GM19025 (cell line): Measurements from ENCODE around the gene PHF21B.
"Not testable (repeated sequence)": the region's sequence is repeated elsewhere in the genome, so short reads cannot be mapped to it uniquely, and the experiment has no call there.

Experiments used
- ATAC-seq: cut with Tn5 transposase; IDR thresholded peaks from one replicate; pipeline ENCODE4 v1.9.1; 2021; ENCODE audit warnings: mild to moderate bottlenecking, low read depth, moderate library complexity; ENCODE audit not compliant: unreplicated experiment

Gene PHF21B

GRCh38 chr22:44883011-44883421, 126.8 kb downstream of the PHF21B start:
- no peak for ATAC-seq

DNA sequence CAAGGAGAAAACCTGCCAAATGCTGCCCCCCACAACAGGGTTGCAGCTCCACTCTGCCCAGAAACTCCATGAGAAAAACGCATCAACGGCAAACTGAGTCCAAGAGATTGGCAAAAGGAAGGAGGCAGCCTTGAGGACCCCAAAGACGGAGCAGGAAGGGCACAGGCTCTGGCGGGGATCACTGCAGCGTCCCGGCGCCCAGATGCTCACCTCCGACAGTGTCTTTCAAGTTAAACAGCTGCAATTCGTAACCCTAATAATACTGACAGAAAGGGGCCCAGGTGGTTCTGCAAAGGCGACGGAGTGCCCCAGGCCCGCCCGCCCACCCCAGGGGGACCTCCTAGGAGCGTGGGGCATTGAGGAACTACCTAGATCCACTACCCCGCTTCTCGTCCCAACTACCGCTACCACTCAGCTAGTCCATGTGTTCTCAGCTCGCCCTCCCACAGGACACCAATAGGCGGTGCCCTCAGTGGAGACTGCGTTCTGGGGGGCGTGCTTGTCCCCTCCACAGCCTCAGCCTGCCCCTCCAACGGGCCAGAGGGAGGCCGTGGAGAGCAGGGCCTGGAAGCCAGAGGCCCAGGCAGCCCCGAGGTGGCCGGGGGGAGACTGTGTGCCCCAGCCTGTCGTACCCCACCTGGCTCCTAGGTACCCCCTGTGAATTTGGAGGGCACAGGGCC, 127.4 kb downstream of the PHF21B start:
- ATAC-seq, result no peak

DNA sequence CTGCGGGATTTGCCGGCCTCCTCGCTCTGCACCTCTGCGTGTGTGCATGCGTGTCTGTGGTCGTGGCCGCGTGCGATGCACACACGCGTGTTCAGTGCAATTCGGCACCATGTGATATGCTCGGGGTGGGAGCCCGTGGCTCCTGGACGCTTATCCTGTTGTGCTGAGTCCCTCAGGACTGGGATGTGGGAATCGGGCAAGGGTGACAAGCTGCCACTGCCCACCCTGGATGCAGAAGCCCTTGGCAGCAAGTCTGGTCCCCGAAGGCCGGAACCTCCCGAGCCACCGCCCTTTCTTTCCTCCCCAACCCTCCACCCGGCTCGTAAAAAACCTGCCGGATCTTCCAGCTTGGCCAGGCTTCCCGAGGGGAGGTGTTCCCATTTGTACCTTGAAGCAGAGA, 128.2 kb downstream of the PHF21B start:
- ATAC-seq, result no peak

DNA sequence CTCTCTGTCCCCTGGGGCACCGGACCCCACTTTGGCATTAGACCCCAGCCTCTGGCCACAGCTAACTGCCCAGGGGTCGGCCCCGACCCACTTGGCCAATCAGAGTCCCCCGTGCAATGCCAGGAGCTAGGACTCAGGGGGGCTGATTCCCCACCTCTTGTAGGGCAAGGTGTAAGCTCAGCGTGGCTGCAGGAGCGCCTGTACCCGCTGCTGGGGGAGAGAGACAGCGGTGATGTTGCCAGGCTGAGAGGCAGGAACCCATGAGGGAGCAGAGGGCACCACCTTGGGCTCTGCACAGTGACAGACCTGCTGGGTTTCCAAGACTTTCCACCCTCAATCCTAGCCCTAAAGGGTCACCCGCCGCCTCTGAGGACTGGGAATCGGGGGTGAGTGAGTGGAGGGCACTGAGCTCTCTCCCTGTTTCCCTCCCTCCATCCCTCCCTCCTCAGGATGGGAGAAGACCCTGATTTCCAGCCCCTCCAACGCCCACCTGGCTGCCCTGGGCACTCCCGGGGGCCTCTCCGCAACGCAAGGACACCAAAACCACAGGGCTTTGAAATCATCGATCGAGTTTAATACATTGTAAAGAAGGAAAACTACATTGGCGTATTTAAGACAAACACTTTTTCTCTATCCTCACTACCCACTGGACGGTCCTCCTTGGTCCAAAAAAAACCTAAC, 129.1 kb downstream of the PHF21B start:
- no peak for ATAC-seq

GRCh38 chr22:44879301-44879680, 130.5 kb downstream of the PHF21B start:
- ATAC-seq, result no peak

GRCh38 chr22:44878483-44879300, 131.1 kb downstream of the PHF21B start:
- ATAC-seq, result no peak

- no peak for ATAC-seq
Observed at GRCh38 chr22:44876921-44877320, 132.9 kb downstream of the PHF21B start.

DNA sequence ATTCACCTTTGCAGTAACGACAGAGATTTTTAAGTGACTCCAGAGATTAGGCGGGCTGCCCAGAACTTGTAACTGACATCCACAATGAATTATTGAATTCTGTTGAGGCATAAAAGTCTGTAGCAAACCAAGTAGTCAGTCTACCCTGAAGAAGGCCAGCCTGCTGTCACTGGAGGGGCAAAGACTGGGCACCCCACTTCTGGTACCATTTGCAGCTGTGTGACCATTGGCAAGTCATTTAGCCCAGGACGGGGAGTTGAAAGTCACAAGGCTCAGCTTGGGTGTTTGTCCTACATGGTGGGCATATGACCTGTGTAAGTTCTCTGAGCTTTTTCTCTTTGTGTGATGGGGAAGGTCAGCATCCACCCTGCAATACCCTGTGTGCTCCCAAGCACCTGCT, 138.0 kb downstream of the PHF21B start:
- ATAC-seq, result no peak

DNA sequence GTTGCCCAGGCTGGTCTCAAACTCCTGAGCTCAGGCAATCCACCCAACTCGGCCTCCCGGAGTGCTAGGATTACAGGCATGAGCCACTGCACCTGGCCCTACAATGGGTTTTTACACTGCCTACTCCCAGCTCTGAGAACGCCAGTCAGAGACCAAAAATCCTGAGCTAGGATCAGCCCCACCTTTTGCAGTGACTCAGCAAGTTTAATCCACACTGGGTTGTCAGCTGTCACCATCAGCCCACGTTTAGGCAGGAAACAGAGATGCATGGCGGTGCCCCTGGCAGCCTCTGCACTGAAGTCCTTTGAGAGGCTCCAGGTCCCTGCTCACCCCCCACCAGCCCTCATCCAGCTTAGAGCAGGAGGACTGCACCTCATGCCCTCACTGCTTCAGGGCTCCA, 139.8 kb downstream of the PHF21B start:
- ATAC-seq, result no peak

GRCh38 chr22:44869196-44869595, 140.6 kb downstream of the PHF21B start:
- ATAC-seq, result no peak

DNA sequence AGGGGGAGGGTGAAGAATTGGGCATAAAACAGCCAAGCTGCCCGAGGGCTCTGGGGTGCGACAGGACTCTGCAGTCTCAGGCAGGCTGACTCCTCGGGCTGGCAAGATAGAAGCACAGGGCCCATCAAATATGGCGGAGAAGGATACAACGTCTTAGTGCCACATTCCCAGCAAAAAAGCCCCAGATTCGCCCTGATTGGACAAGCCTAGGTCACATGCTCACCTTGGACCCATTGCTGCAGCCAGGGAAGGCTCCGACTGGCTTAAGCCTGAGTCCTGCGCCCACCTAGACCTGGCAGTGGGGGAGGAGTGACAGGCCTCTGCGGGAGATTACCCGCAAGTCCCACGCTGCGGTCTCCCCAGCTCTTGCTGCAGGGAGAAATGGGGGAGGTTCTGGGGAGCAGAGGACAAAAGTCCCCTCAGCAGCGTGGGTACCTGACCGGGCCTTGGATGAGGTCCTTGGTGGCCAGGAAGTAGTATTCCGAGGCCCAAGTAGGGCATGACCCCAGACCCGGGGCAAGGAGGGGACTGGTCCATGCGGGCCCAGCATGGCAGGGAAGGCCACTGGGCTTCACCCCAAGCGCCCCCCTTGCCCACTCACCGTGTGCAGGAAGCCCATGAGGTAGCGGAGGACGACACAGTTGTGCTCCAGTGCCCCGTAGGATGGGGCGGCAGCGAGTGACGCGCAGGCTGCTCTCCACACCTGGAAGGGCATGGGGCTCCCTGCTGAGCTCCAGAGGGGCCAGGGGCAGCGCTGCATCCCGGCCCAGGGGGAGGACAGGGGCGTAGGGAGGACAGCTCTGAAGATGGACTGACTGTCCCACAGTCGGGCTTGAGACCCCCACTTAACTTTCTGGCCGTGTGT, 144.4 kb downstream of the PHF21B start:
- ATAC-seq, result no peak

DNA sequence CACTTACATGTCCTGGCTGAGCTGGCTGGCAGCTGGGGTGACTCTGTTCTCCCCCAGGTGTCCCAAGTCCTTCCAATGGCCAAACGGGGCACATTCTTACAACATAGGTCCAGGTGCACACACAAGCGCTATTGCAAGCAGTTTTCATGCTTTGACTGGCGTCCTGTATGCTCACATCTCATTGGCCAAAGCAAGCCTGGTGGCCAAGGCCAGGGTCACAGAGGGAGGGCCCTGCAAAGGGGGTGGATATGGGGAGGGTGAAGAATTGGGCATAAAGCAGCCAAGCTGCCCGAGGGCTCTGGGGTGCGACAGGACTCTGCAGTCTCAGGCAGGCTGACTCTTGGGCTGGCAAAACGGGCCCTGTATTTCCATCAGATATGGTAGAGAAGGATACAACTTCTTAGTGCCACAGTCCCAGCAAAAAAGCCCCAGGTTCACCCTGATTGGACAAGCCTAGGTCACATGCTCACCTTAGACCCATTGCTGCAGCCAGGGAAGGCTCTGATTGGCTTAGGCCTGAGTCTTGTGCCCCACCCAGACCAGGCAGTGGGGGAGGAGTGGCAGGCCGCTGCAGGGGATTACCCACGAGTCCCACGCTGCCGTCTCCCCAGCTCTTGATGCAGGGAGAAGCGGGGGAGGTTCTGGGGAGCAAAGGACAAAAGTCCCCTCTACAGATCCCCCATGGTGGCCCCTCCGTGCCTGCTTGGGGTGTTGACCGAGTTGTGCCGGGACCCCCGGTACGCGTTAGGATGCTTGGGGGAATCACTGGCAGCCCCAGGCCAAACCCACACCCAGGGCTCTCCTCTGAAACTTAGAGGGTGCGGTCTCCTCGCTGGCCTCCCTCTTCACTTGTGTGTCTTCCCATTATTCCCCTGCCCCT, 146.6 kb downstream of the PHF21B start:
- no peak for ATAC-seq

DNA sequence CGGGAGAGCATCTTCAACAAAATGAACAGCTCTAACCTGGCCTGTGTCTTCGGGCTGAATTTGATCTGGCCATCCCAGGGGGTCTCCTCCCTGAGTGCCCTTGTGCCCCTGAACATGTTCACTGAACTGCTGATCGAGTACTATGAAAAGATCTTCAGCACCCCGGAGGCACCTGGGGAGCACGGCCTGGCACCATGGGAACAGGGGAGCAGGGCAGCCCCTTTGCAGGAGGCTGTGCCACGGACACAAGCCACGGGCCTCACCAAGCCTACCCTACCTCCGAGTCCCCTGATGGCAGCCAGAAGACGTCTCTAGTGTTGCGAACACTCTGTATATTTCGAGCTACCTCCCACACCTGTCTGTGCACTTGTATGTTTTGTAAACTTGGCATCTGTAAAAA, 147.5 kb downstream of the PHF21B start:
- no peak for ATAC-seq

GRCh38 chr22:44861245-44861644, 148.6 kb downstream of the PHF21B start:
- ATAC-seq, result no peak

DNA sequence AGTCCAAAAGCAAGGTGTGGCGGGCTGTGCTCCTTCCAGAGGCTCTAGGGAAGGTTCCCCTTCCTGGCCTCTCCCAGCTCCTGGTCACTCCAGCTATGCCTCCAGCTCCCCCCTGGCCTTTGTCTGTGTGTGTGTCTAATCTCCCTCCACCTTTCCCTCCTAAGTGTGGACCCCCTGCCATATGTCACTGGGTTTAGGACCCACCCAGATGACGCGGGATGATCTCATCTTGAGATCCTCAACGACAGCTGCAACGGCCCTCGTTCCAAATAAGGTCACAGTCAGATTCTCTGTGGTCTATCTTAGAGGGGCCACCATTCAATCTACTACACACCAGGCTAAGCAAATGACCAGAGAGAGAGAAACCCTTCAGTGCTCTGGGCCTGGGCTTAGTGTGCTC, 149.5 kb downstream of the PHF21B start:
- ATAC-seq, result no peak

DNA sequence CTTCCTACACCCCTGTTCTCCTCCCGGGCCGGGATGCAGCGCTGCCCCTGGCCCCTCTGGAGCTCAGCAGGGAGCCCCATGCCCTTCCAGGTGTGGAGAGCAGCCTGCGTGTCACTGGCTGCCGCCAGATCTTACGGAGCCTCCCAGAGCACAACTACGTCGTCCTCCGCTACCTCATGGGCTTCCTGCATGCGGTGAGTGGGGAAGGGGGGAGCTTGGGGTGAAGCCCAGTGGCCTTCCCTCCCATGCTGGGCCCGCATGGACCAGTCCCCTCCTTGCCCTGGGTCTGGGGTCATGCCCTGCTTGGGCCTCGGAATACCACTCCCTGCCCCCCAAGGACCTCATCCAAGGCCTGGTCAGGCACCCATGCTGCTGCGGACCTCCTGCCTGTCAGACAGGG, 150.2 kb downstream of the PHF21B start:
- ATAC-seq, result no peak

DNA sequence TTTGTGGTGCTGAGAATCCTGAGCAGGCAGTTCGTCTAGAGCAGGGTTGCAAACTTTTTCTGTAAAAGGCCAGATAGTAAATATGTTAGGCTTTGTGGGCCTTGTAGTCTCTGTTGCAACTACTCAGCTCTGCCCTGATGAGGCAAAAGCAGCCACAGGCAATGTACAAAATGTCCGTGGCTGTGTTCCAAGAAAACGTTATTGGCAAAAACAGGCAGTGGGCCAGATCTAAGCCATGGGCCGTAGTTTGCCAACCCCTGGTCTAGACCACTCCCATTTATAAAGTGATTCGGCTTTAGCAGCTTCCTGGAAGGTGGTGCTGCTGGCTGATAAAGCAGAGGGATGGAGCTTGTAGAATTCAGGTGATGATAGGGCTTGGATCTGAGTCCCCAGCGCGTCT, 151.0 kb downstream of the PHF21B start:
- not testable (repeated sequence) for ATAC-seq

DNA sequence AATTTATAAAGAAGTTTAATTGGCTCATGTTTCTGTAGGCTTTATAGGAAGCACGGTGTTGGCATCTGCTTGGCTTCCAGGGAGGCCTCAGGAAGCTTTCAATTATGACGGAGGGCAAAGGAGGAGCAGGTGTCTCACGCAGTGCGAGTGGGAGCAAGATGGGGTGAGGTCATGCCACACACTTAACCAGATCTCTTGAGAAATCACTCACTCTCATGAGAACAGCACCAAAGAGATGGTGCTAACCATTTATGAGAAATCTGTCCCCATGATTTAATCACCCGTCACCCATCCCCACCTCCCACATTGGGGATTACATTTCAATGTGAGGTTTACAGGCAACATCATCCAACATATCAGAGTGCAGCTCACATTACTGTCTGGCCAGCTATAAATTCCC, 153.9 kb downstream of the PHF21B start:
- no peak for ATAC-seq

GRCh38 chr22:44854641-44855040, 155.2 kb downstream of the PHF21B start:
- not testable (repeated sequence) for ATAC-seq

GRCh38 chr22:44850946-44851345, 158.9 kb downstream of the PHF21B start:
- no peak for ATAC-seq
